K562 (cell line): Measurements from ENCODE around the gene POLR2M. TPM values are rescaled to one million over a fixed set of nuclear protein-coding genes. Genes with fewer than 3 reads are reported as not detected.

Source experiments
- E2F8 ChIP-seq: fragments of 450-650 bp; IDR thresholded peaks from 2 replicates; pipeline ENCODE4 v1.7.1; 2018; ENCODE audit warnings: mild to moderate bottlenecking, low read depth; ENCODE audit not compliant: partially characterized antibody
- FOXP1 ChIP-seq: sonication (generic); formaldehyde crosslinking; IDR thresholded peaks from 2 replicates; pipeline ENCODE4 v1.8.0; 2022; ENCODE audit warnings: mild to moderate bottlenecking, missing genetic modification reagents
- GTF2F1 ChIP-seq: IDR thresholded peaks from 2 replicates; pipeline ENCODE4 v1.6.1; 2011; ENCODE audit warnings: low read depth, low read length, improper control_type of control experiment
- MEIS2 ChIP-seq: fragments of 450-650 bp; IDR thresholded peaks from 2 replicates; pipeline ENCODE4 v1.6.1; 2014; ENCODE audit warnings: mild to moderate bottlenecking; ENCODE audit not compliant: partially characterized antibody
- MYC ChIP-seq, 2 experiments: fragments of 250-450 bp in 1 of 2; sonication (Bioruptor Pico) in 1 of 2; IDR thresholded peaks; 2 replicates each; pipeline versions ENCODE4 v1.5.1 to v1.6.1; 2012 to 2021; ENCODE audit warnings: low read depth in 2 of 2, borderline replicate concordance in 1 of 2, improper control_type of control experiment in 1 of 2, low read length in 1 of 2, mild to moderate bottlenecking in 1 of 2, moderate library complexity in 1 of 2
- NR2C2 ChIP-seq, 2 experiments: fragments of 200-800 bp in 1 of 2; sonication (Bioruptor generic) in 1 of 2; sonication (generic) in 1 of 2; formaldehyde crosslinking in 1 of 2; IDR thresholded peaks; 2 replicates each; pipeline versions ENCODE4 v1.6.1 to v1.8.0; 2016 to 2022; ENCODE audit warnings: mild to moderate bottlenecking in 1 of 2, missing compliant biosample characterization in 1 of 2, missing genetic modification characterization in 1 of 2, missing genetic modification reagents in 1 of 2
- NUFIP1 ChIP-seq: fragments of 450-650 bp; IDR thresholded peaks from 2 replicates; pipeline ENCODE4 v1.6.1; 2018; ENCODE audit not compliant: partially characterized antibody
- SMAD4 ChIP-seq: fragments of 250-450 bp; sonication (Bioruptor Pico); conservative IDR thresholded peaks from 2 replicates; pipeline ENCODE4 v1.8.0; 2021; ENCODE audit warnings: inconsistent platforms, mild to moderate bottlenecking, moderate library complexity
- SMARCB1 ChIP-seq: IDR thresholded peaks from 2 replicates; pipeline ENCODE4 v1.6.1; 2011; ENCODE audit warnings: improper control_type of control experiment, low read depth; ENCODE audit not compliant: insufficient read length
- XRCC3 ChIP-seq: fragments of 450-650 bp; IDR thresholded peaks from 2 replicates; pipeline ENCODE4 v1.6.1; 2017; ENCODE audit warnings: mild to moderate bottlenecking, moderate library complexity
- ZNF175 ChIP-seq: fragments of 200-800 bp; sonication (Bioruptor generic); IDR thresholded peaks from 2 replicates; pipeline ENCODE4 v1.6.1; 2016; ENCODE audit warnings: low read depth, mild to moderate bottlenecking, missing genetic modification characterization, missing compliant biosample characterization
- ZNF224 ChIP-seq: sonication (generic); formaldehyde crosslinking; IDR thresholded peaks from 2 replicates; pipeline ENCODE4 v1.8.0; 2022; ENCODE audit warnings: mild to moderate bottlenecking, missing genetic modification reagents
- ZNF232 ChIP-seq: sonication (generic); formaldehyde crosslinking; IDR thresholded peaks from 2 replicates; pipeline ENCODE4 v1.8.0; 2022; ENCODE audit warnings: mild to moderate bottlenecking, missing genetic modification reagents
- ZNF407 ChIP-seq: fragments of 450-650 bp; IDR thresholded peaks from 2 replicates; pipeline ENCODE4 v1.6.1; 2016; ENCODE audit warnings: low read depth
- ZNF785 ChIP-seq: fragments of 250-450 bp; sonication (Bioruptor Pico); IDR thresholded peaks from 2 replicates; pipeline ENCODE4 v1.4.0; 2020; ENCODE audit warnings: mild to moderate bottlenecking
- polyA plus RNA-seq, 8 experiments: library from polyadenylated mRNA; depleted of rRNA in 4 of 8; stranded (reverse) in 5 of 8; unstranded in 3 of 8; fragments of >200 nt; fragmentation: Nextera tagmentation in 2 of 8; fragmentation: Illumina TruSeq in 1 of 8; extraction: Ambion mirVana in 2 of 8; extraction: Trizol in 1 of 8; gene quantifications; 2 replicates each; pipeline versions ENCODE4 v1.2.1 to v1.2.3, GENCODE V29; 2011 to 2014; ENCODE audit warnings: inconsistent platforms in 1 of 8, missing spikeins in 1 of 8
- total RNA-seq, 7 experiments: library from RNA; depleted of rRNA in 6 of 7; stranded (reverse); fragments of >200 nt in 6 of 7; fragmentation: Illumina TruSeq in 2 of 7; extraction: Trizol in 2 of 7; gene quantifications; 2 replicates each; pipeline versions ENCODE4 v1.2.1 to v1.2.3, GENCODE V29; 2011 to 2021; ENCODE audit warnings: low replicate concordance in 1 of 7

Gene POLR2M
- total and polyA plus RNA-seq, 9 of the 15 experiments (the other 6 are each of a cell fraction or from before 2014, with no cell fraction given), result 9.2 to 1,050 (median 43.0) TPM

- TF ChIP-seq XRCC3 (no peak), MYC (IDR thresholded peaks at IDR 0.05; ENCODE audit: low read depth, low read length) (peak; percentile 83), MYC (CRISPR knock-in tag; IDR thresholded peaks at IDR 0.05; ENCODE audit: borderline replicate concordance, low read depth) (no peak; the same call in 1 of the 2 replicates), FOXP1 (peak; percentile 81; the same call in 1 of the 2 replicates), ZNF224 (CRISPR knock-in tag) (no peak), E2F8 (peak; percentile 96), ZNF407 (no peak), SMAD4 (peak; percentile 51; the same call in 1 of the 2 replicates), NUFIP1 (no peak), ZNF232 (CRISPR knock-in tag) (no peak), GTF2F1 (no peak), MEIS2 (no peak), NR2C2 (CRISPR knock-in tag; IDR thresholded peaks at IDR 0.05) (no peak; the same call in 1 of the 2 replicates), NR2C2 (tag; IDR thresholded peaks at IDR 0.05) (peak; percentile 88), ZNF175 (CRISPR knock-in tag) (peak; percentile 81), SMARCB1 (no peak), ZNF785 (CRISPR knock-in tag) (no peak)
Measured at GRCh38 chr15:57706405-57707209, at the start of gene POLR2M (continued).
